Hindlimb muscle (tissue), 1 donor: ENCODE measurements around the gene IL34. TPM values are rescaled to one million over a fixed set of nuclear protein-coding genes. Genes with fewer than 3 reads are reported as not detected.
"Not testable (repeated sequence)": the region's sequence is repeated elsewhere in the genome, so short reads cannot be mapped to it uniquely, and the experiment has no call there.

Experiments
- DNase-seq: peaks from one replicate; pipeline ENCODE4 v3.0.0-alpha.2; 2013
- polyA plus RNA-seq: library from polyadenylated mRNA; unstranded; fragments of 120-200 nt; gene quantifications from one replicate; pipeline ENCODE4 v1.2.1, GENCODE V29; 2013; ENCODE audit not compliant: insufficient read length

IL34 gene
- 7.8 TPM for polyA plus RNA-seq

GRCh38 chr16:70646260-70647241 lies at the start of gene IL34:
Gene IL34 (plus strand): TSS chr16:70646559. CDS start chr16:70646948, 389 bp downstream.
- DNase-seq: no peak

- DNase-seq: no peak
Observed at GRCh38 chr16:70597135-70597835, 49.1 kb upstream of the IL34 start.

DNA sequence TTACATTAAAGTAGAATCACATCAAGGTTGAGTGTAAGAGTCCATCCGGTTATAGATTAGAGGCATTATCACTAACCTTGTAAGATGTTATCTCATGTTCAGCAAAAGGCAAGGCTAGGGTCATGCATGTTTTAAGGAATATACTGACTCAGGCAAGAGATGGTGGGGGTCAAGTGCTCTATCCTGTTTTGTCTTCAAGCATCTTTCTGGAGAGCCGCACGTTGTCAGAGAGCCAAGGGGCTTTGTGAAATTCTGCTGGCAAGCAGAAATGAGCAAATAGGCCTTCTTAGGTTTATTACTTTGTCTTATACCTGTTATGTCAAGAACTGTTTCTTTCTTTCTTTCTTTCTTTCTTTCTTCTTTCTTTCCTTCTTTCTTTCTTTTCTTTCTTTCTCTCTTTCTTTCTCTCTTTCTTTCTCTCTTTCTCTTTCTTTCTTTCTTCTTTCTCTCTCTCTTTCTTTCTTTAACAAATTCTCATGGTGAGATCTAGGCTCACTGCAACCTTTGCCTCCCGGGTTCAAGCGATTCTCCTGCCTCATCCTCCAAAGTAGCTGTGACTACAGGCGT lies 47.3 kb upstream of the IL34 start:
- DNase-seq: no peak

DNA sequence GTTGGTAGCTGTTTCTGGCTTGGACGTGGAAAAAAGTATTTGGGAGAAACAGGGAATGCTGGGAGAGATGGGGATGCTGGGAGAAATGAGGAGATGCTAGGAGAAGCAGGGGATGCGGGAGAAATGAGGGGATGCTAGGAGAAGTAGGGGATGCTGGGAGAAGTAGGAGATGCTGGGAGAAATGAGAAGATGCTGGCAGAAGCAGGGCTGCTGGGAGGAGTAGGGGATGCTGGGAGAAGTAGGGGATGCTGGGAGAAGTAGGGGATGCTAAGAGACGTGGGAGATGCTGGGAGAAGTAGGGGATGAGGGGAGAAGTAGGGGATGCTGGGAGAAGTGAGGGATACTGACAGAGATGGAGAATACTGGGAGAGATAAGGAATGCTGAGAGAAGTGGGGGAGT lies 45.6 kb upstream of the IL34 start:
- no peak for DNase-seq

DNA sequence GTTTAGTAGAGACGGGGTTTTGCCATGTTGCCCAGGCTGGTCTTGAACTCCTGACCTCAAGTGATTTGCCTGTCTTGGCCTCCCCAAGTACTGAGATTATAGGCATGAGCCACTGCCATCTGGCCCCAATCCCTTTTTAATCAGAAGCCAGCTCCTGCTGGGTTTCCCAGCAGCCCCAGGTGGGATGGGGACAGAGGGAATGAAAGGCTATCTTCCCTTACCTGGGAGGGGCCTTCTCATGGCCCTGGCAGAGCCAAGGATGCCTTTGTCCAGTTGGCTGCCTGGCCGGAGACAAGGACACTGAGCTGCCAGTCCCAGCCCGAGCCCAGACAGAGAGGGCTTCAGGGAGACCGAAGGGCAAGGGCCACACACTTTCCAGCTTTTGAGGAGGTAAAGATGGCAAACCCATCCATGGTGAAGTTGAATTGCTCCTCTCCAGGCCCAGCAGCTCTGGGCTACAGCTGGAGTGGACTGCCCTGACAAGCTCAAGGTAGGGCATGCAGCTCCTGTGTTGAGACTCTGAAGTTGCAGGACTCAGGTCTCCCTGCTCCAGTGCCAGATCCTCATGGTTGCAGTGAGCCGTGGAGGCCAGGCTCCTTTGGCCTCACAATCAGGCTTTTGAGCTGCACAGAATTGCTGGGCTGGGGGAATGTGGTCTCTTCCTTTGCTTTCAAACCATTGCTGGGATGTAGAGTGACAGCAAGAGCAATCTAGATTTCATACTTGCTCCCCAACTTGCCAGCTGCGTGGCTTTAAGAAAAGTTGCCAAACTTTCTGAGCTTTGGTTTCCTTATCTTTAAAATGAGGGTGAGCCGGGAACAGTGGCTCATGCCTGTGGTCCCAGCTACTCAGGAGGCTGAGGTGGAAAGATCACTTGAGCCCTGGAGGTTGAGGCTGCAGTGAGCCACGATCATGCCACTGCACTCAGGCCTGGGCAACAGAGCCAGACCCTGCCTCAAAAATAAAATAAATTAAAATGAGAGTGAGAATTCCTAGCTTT lies 44.5 kb upstream of the IL34 start:
- no peak for DNase-seq

GRCh38 chr16:70602831-70603230 lies 43.5 kb upstream of the IL34 start:
- DNase-seq: no peak

GRCh38 chr16:70604407-70605282 lies 41.7 kb upstream of the IL34 start:
- no peak for DNase-seq

DNA sequence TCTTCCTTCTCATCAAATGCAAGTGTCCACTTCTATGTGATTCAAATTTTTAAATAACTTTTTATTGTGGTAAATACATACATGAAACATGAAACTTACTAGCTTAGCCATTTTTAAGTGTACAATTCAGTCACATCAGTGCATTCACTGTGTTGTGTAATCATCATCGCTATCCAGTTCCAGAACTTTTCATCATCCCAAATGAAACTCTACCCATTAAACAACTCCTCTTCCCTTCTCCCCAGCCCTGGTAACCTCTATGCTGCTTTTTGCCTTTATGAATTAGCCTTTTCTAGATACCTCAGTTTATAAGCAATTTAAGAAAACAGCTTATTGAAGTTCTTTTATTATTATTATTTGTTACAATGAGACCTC lies 41.1 kb upstream of the IL34 start:
- no peak for DNase-seq

DNA sequence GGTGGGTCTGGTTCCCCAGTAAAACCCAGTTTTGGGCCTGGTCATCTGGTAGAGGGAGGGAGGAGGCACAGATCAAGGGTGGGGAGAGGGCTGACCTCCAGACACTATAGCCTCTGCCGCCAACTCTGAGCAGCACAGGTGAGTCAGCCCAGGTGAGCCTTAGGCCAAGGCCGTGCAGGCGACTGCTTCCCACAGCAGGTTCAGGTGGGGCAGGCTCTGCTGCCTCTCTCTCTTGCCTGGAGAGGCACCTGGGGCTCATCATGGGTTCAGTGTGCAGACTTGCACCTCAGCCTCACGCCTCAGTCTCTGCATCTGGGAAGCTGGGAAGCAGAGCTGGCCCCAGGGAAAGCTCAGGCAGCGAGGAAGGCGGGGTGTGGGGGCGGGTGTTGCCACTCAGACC lies 37.8 kb upstream of the IL34 start:
- DNase-seq: no peak

- DNase-seq: no peak
Observed at GRCh38 chr16:70610273-70611223, 35.8 kb upstream of the IL34 start.

- no peak for DNase-seq
Observed at GRCh38 chr16:70611224-70611598, 35.1 kb upstream of the IL34 start.

GRCh38 chr16:70611785-70612303 lies 34.5 kb upstream of the IL34 start:
- no peak for DNase-seq

- DNase-seq: no peak
Observed at GRCh38 chr16:70612931-70613330, 33.4 kb upstream of the IL34 start.

- no peak for DNase-seq
Observed at GRCh38 chr16:70614208-70614951, 32.0 kb upstream of the IL34 start.

DNA sequence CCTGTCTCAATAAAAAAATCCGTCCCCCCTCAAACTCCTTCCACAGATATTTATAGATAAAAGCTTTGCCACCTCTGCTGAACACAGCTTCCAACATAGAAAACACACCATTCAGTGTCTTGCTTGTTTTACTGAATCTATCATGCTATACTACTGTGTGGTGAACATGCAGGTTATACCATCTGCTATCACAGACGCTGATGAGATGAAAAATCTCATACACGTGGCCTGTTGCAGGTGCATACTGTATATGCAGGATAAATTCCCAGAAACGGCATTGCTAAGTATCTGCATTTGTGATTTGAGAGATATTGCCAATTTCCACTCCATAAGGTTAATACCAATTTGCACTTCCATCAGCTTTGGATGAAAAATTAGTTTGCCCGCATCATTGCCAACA lies 30.4 kb upstream of the IL34 start:
- DNase-seq: no peak

- not testable (repeated sequence) for DNase-seq
Observed at GRCh38 chr16:70621864-70622263, 24.5 kb upstream of the IL34 start.

GRCh38 chr16:70627696-70628095 lies 18.7 kb upstream of the IL34 start:
- DNase-seq: no peak

DNA sequence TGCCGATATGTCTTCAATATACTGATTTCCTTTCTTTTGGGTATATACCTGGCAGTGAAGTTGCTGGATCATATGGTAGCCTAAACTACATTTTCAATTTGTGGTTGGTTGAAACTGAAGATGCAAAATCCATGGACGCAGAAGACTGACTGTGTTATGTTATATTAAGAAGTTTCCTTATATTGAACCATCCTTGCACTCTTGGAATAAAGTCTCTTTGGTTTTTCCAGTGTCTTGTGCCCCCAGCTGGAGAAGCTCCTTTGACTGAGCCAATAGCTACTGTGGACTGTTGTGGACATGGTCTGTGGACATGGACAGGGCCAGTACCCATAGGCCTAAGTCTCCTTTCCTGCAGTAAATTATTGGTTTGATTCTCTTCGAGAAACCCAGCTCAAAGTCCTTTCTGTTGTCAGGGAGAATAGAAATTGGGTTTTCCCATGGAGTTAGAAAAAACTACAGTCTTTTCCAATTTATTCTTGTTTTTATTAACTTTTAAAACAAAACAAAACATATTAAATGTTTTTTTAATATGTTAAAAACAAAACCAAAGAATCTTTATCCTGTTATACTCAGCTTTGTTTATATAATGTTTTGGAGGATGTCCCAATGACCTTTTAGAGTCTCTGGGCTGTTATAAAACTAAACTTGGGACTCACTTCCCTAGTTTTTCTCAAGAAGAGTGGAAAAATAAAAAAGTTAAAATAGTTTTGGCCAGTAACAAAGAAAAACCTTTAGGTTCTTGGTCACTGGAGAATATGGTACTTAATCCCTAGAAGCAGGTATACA lies 15.2 kb upstream of the IL34 start:
- no peak for DNase-seq
